ENCODE measurements around the gene CAB39. TPM values are rescaled to one million over a fixed set of nuclear protein-coding genes. Genes with fewer than 3 reads are reported as not detected.
A peak's percentile ranks its signal among the peaks of the same experiment; 100 is the strongest.

Gene CAB39
- total RNA-seq, 2 donors from 2014 or later: 32.3 to 34.5 TPM

- 86 to 100% methylated on average over 1 of the region's 1 CpG for WGBS, 2 donors
- no peak for TF ChIP-seq POLR2A (IDR thresholded peaks at IDR 0.05)
- TF ChIP-seq CTCF (IDR thresholded peaks at IDR 0.05): no peak
Observed at GRCh38 chr2:230779607-230780006, 67.0 kb downstream of the CAB39 start.

GRCh38 chr2:230781130-230781797, 68.6 kb downstream of the CAB39 start:
- Histone ChIP-seq H3K4me1 (peaks cover 8% of the 10 kb centered on the region), H3K9me3 (no peaks in the 10 kb centered on the region), H3K4me3 (no peak overlapping the region), H3K36me3 (replicated peaks in 1 of 2; ENCODE audit: insufficient read depth in 1 of 2, low read depth in 2 of 2) (no peaks in the 10 kb centered on the region), H3K27ac (no peak overlapping the region), H3K27me3 (no peaks in the 10 kb centered on the region)
- DNase-seq (peak in 2 of 4 donors; percentile 27 to 33), ATAC-seq (peak; percentile 58)
- no peak for TF ChIP-seq POLR2A (IDR thresholded peaks at IDR 0.05)
- TF ChIP-seq CTCF (IDR thresholded peaks at IDR 0.05): no peak
- 54 to 56% methylated on average over 5 of the region's 5 CpGs for WGBS, 2 donors
- intact Hi-C loops (cut with DNase I): no loop called here

More at GRCh38 chr2:230779607-230780006, 67.0 kb downstream of the CAB39 start:
- H3K4me3 ChIP-seq: no peak overlapping the region
- H3K27ac ChIP-seq: no peak overlapping the region
- peaks cover 15% of the 10 kb centered on the region for H3K4me1 ChIP-seq
- no peak for ATAC-seq
- no peaks in the 10 kb centered on the region for H3K9me3 ChIP-seq
- H3K27me3 ChIP-seq: no peaks in the 10 kb centered on the region
- intact Hi-C loops (cut with DNase I): no loop called here
- no peak for DNase-seq
- no peaks in the 10 kb centered on the region for H3K36me3 ChIP-seq (replicated peaks in 1 of 2; ENCODE audit: insufficient read depth in 1 of 2, low read depth in 2 of 2)

- intact Hi-C loops (cut with DNase I): no loop called here
- Histone ChIP-seq H3K9me3 (no peaks in the 10 kb centered on the region), H3K36me3 (replicated peaks in 1 of 2; ENCODE audit: insufficient read depth in 1 of 2, low read depth in 2 of 2) (no peaks in the 10 kb centered on the region), H3K27ac (no peak overlapping the region), H3K4me1 (peaks cover 8% of the 10 kb centered on the region), H3K4me3 (no peak overlapping the region), H3K27me3 (no peaks in the 10 kb centered on the region)
- WGBS, 2 donors: 91 to 99% methylated on average over 5 of the region's 5 CpGs
- DNase-seq (no peak), ATAC-seq (no peak)
- no peak for TF ChIP-seq POLR2A (IDR thresholded peaks at IDR 0.05)
Observed at GRCh38 chr2:230783101-230783500, 70.5 kb downstream of the CAB39 start.

- DNase-seq (no peak), ATAC-seq (no peak)
- H3K4me3 ChIP-seq: no peak overlapping the region
- WGBS, 2 donors: 77% methylated on average over 4 of the region's 4 CpGs
- H3K27ac ChIP-seq: no peak overlapping the region
- H3K4me1 ChIP-seq: peaks cover 8% of the 10 kb centered on the region
- no peaks in the 10 kb centered on the region for H3K9me3 ChIP-seq
- intact Hi-C loops (cut with DNase I): no loop called here
- no peak for TF ChIP-seq CTCF (IDR thresholded peaks at IDR 0.05)
- TF ChIP-seq POLR2A (IDR thresholded peaks at IDR 0.05): no peak
- H3K36me3 ChIP-seq (replicated peaks in 1 of 2; ENCODE audit: insufficient read depth in 1 of 2, low read depth in 2 of 2): no peaks in the 10 kb centered on the region
- no peaks in the 10 kb centered on the region for H3K27me3 ChIP-seq
Observed at GRCh38 chr2:230784795-230785194, 72.2 kb downstream of the CAB39 start.

GRCh38 chr2:230785346-230785745, 72.7 kb downstream of the CAB39 start:
- no peak for TF ChIP-seq POLR2A (IDR thresholded peaks at IDR 0.05)
- 91 to 97% methylated on average over 6 of the region's 6 CpGs for WGBS, 2 donors
- ATAC-seq (no peak), DNase-seq (no peak)
- Histone ChIP-seq H3K9me3 (no peaks in the 10 kb centered on the region), H3K36me3 (replicated peaks in 1 of 2; ENCODE audit: insufficient read depth in 1 of 2, low read depth in 2 of 2) (no peaks in the 10 kb centered on the region), H3K4me1 (peaks cover 8% of the 10 kb centered on the region), H3K27me3 (no peaks in the 10 kb centered on the region), H3K27ac (no peak overlapping the region), H3K4me3 (no peak overlapping the region)
- intact Hi-C loops (cut with DNase I): no loop called here

GRCh38 chr2:230787101-230787500, 74.5 kb downstream of the CAB39 start:
- Histone ChIP-seq H3K27me3 (no peaks in the 10 kb centered on the region), H3K36me3 (replicated peaks in 1 of 2; ENCODE audit: insufficient read depth in 1 of 2, low read depth in 2 of 2) (peaks cover 0 to 6% of the 10 kb centered on the region in 2 donors), H3K4me3 (no peak overlapping the region), H3K9me3 (no peaks in the 10 kb centered on the region), H3K27ac (no peak overlapping the region), H3K4me1 (no peaks in the 10 kb centered on the region)
- DNase-seq (no peak), ATAC-seq (no peak)
- 94 to 96% methylated on average over 2 of the region's 2 CpGs for WGBS, 2 donors
- intact Hi-C loops (cut with DNase I): no loop called here
- TF ChIP-seq POLR2A (IDR thresholded peaks at IDR 0.05): no peak
- TF ChIP-seq CTCF (IDR thresholded peaks at IDR 0.05): no peak
